CD4-positive, alpha-beta T cell treated with Interleukin-6 for 4 hours (primary cell): ENCODE measurements around the gene RPS3A.
"Not testable (repeated sequence)": the region's sequence is repeated elsewhere in the genome, so short reads cannot be mapped to it uniquely, and the experiment has no call there.

Experiments used
- DNase-seq: peaks from one replicate; pipeline ENCODE4 v3.0.0-alpha.2; 2020; ENCODE audit warnings: mixed read lengths

RPS3A gene

DNA sequence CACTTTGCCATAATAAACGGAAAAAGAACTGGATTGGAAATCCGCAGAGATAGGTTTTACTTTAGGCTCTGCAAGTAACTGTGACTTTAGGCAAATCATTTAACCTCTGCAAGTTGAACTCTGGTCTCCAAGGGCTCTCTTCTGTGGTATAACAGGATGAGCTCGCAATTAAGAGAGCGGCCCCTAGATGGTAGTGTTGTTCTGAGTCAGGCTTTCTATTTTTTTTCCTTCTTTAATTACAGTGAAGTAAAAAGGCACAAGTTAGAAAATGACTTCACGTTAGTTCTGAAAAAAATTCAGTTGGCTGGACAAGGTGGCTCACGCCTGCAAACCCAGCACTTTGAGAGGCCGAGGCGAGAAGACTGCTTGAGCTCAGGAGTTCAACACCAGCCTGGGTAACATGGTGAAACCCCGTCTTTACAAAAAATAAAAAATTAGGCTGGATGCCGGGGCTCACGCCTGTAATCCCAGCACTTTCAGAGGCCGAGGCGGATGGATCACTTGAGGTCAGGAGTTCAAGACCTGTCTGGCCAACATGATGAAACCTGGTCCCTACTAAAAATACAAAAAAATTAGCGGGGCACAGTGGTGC lies 18.0 kb downstream of the RPS3A start:
- peak; percentile 51 for DNase-seq

DNA sequence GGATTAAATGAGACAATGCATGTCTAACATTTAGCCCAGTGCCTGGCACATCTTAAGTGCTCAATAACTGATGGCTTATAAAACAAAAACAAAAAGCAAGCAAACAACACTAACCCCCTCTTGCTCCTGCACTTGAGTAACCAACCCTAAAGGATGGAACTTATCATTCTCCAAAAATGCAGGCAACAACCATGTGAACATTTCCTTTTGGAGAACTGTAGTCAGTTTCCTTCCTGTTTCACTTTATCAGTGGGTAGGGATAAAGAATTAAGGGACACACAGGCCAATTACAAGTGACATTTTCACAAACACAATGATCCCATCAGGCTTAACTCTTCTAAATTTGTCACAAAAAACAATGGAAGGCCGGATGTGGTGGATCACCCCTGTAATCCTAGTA lies 30.4 kb downstream of the RPS3A start:
- DNase-seq = no peak

DNA sequence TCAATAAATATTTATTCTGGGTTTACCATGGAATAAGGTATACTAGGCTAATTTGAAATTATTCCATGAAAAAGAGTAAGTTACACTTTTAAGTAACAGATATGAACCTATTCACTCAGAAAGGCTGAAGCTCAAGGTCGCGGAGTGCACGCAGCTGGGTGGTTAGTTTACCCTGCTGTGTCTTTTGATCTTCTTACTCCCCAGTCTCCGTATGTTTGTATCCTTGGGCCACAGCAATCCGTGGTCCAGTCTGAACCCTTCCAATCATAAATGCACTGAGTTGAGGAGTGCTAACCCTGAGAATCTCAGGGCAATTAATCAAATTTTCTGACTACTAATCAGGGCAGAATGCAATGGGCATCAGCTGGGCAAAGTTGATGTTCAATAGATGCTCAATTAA lies 33.9 kb downstream of the RPS3A start:
- no peak for DNase-seq

GRCh38 chr4:151136048-151136447 lies 36.6 kb downstream of the RPS3A start:
- DNase-seq = not testable (repeated sequence)

DNA sequence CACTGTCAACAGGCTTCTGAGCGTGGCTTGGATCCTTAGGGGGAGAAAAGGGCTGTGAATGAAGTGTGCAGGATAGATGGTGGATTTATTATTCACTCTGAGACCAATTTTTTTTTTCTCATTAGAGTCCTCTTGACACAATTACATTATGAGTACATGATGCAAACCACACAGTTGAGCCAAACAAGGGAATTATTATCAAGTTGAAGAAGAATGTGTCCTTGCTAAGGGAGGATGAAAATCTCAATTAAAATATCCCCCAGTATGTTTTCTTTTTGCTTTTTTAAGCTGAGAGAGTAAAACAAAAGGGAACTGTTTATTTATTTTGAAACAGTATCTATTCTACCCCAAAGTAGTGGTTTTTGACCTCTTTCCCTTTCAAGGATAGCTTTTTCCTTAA lies 40.4 kb downstream of the RPS3A start:
- DNase-seq = no peak

DNA sequence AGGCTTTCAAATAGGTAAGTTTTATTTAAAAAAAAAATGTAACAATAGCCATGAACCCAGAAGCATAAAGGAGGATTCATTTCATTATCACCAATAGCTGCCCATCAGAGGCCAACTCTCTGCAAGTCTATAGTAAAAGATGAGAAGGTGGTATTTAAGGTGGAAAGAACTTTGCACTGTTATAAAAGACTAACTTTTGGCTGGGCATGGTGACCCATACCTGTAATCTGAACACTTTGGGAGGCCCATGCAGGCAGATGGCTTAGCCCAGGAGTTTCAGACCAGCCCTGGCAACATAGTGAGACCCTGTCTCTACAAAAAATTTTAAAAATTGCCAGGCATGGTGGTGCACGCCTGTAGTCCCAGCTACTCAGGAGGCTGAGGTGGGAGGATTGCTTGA lies 43.3 kb downstream of the RPS3A start:
- no peak for DNase-seq

DNA sequence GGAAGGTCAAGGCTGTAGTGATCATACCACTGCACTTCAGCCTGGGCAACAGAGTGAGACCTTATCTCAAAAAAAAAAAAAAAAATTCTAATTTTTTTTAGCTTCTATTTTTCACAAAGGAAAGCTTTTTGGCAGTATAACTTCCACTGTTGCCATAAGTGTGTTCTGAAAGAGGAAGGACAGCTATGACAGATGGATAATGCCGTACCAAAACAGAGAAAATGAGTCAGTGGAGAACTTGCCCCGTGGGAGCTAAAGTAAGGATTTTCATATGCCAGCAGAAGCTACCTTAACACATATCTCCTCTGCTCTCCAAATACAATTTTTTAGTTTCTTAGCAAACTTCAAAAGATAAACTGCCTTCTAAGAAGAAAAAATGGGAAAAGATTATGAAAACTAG lies 43.7 kb downstream of the RPS3A start:
- DNase-seq = no peak

GRCh38 chr4:151143811-151144210 lies 44.4 kb downstream of the RPS3A start:
- DNase-seq = no peak

DNA sequence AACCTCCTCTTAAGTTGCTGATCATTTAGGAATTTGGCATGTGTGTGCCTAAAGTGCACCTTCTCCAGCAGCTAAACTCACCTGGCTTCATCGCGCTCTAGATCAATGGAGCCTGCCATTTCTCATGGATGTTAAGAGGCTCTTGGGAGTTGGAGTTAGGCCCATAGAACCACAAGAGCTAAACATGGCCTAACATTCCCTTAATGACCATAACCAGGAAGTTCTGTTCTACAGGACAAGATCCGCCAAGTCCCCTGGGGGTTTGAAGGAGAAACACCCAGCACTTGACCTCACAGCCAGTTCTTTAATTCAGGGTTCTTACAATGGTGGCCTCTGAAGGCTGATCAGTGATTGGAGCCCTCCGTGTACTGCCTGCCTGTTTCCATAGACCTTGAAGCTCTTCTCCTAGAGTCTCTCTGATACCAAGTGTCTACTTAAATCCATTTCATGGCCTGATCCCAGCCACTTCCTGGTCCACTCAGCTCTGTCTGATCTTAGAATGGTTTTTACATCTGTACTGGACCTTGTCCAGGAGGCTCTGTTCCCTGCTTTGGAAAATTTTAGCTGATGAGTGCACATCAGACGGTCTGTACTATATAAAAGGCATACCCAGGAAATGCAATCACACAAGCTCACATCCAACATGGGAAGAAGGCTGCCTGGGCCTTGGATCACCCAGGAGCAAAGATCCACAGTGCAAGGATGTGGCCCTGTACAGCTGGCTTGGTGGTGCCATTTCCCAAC lies 45.1 kb downstream of the RPS3A start:
- no peak for DNase-seq

- no peak for DNase-seq
Observed at GRCh38 chr4:151147000-151147399, 47.6 kb downstream of the RPS3A start.

GRCh38 chr4:151148261-151148660 lies 48.8 kb downstream of the RPS3A start:
- DNase-seq = no peak

DNA sequence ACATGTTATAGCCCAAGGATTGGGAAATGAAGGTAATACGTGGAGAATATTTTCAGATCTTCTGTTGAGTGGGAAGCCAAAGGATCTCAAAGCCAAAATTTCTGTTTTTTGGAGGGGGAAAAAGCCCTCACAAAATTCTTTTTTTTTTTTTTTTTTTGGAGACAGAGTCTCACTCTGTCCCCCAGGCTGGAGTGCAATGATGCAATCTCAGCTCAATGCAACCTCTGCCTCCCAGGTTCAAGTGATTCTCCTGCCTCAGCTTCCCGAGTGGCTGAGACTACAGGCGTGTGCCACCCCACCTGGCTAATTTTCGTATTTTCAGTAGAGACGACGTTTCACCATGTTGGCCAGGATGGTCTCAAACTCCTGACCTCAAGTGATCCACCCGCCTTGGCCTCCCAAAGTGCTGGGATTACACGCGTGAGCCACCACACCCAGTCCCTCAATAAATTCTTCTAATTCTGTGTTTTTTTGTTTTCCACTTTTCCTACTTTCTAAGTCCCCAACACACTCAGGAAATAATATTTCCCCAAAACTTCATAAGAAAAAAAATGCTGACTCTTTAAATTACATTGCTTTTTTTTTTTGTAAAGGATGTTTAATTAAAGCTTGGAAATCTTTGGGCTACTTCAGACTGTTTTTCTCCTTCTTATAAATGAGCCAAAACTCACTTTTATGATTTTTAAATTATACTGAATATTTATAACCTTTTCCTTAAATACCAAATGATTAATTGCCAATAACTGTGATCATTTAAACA lies 51.6 kb downstream of the RPS3A start:
- DNase-seq = no peak

DNA sequence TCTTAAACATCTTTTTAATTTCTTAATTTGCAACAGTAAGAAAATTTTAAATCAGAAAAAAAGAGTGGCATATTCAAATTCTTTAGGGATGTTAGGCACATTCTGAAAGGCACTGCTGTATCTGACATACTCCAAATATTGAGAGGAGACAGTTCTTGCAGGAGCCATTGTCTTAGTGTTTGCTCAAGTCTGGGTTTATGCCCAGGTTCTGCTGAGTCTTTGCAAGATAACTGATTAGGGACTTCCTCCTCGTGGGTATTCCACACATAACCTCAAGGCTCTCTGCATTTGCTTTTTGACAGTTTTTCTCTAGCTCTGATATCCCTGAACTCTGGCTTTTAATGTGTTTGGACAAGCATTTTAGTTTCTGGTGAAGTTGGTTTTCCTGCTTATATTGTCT lies 52.6 kb downstream of the RPS3A start:
- no peak for DNase-seq

- no peak for DNase-seq
Observed at GRCh38 chr4:151153585-151153984, 54.2 kb downstream of the RPS3A start.
